CD4-positive, alpha-beta T cell treated with Interleukin-17A for 1 hour (primary cell): Measurements from ENCODE around the gene NT5M.
"Not testable (repeated sequence)": the region's sequence is repeated elsewhere in the genome, so short reads cannot be mapped to it uniquely, and the experiment has no call there.

Experiments
- DNase-seq: peaks from one replicate; pipeline ENCODE4 v3.0.0-alpha.2; 2020

The NT5M gene

DNA sequence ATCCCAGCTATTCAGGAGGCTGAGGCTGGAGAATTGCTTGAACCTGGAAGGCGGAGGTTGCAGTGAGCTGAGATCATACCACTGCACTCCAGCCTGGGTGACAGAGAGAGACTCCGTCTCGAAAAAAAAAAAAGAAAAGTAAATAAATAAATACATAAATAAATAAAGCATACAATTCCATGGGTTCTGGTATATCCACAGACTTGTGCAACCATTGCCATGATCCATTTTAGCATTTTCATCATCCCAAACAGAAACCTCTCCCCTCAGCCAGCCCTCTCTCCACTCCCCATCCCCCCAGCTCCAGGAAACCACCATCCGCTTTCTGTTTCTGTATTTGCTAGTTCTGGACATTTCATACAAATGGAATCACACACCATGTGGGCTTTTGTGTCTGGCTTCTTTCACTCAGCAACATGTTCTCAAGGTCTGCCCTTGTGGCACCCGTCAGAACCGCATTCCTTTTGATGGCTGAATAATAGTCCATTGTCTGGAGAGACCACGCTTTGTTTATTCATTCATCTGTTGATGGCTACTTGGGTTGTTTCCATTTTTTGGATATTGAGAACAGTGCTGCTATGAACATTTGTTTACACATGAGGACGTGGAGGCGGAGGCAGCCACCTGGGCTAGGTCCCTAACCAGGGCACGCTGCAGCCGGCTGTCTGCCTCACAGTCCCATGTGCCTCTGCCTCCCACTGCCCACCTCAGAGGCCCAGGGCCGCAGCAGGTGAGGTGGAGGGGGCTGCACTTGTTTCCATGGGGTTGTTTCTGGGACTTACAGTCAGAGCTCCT lies 76.2 kb downstream of the NT5M start:
- DNase-seq, result no peak

DNA sequence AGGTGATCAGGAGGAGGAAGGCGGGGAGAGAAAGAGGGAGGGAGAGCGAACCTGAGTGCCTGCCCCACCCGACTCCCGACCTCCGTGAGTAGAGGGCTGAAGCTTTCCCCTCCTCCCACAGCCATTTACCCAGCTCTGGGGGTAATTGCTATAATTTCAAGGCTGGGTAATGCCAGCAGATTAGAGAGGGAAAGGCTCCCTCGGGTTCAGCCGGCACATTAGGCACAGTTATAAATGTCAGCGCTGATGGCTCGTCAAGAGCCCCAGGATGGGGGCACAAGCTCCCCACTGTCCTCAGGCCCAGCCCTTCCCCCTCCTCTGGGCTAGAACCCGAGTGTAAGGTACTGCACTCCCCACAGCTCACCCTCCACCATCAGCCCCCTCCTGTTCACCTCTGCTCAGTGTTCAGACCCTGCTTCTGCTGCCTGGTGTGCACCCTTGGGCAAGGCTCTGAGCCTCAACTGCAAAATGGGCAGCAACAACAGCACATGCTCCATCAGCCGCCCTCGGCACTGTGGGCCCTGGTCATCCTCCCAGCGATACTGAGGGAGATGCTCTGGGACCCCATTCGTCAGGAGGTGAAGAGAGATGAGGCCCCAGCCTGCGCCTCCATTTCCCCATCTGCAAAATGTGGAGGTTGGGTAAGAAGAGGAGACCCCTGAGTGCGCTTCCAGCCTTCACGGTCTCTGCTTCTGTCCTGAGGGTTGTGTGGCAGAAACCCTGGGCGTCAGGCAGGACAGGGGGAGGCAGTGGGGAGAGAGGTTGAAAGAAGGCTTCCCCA lies 77.2 kb downstream of the NT5M start:
- DNase-seq, result no peak

DNA sequence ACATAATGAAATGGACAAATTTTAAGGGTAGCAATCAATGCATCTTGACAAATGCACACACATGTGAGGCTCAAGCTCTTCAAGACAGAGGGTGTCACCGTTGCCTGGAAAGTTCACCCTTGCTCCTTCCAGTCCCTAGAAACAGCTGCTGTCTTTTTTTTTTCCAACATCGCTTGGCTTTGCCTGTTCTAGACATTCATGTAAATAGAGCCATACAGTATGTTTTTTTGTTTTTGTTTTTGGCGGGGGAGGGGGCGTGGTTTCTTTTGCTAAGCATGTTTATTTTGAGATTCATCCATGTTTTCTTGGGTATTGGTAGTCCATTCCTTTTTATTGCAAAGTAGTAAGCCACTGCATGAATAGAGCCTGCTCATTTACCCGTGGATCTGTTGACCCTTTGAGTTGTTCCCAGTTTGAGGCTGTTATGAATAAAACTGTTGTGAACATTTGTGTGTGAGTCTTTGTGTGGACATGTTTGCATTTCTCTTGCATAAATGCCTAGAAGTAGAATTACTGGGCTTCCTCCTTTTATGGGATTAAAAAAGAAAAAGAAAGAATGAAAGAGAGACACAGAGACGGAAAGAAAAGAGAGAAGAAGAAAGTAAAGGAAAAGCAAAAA lies 78.4 kb downstream of the NT5M start:
- no peak for DNase-seq

DNA sequence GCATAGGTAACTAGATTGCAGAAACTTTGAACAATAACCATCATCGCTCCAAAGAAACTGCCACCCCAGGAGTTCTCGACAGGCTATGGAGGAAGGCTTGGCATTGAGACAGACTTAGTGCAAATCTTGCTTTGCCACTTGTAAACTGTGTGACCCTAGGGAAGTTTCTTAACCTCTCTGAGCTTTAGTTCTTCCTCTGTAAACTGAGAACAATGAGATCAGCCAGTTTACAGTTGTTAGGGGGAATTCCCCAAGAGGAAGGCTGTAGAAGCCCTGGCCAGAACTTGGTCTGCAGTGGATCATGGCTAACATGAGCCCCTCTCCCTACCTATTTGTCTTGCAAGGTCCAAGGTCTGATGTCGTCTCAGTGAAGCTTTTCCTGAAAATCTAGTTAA lies 78.9 kb downstream of the NT5M start:
- DNase-seq, result no peak

DNA sequence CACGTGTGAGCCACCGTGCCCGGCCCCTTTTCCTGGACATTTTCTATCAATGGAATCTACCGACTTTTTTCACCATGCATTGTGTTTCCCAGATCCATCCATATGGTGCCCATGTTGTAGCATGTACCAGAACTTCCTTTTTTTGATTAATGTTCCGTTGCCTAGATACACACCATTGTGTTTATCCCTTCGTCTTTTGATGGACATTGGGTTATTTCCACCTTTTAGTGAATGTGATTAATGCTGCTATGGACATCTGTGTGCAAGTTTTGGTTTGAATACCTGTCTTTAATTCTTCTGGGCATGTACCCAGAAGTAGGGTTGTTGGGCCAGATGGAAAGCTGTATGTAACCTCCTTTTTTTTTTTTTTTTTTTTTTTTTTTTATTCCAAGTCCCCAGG lies 79.8 kb downstream of the NT5M start:
- DNase-seq, result no peak

DNA sequence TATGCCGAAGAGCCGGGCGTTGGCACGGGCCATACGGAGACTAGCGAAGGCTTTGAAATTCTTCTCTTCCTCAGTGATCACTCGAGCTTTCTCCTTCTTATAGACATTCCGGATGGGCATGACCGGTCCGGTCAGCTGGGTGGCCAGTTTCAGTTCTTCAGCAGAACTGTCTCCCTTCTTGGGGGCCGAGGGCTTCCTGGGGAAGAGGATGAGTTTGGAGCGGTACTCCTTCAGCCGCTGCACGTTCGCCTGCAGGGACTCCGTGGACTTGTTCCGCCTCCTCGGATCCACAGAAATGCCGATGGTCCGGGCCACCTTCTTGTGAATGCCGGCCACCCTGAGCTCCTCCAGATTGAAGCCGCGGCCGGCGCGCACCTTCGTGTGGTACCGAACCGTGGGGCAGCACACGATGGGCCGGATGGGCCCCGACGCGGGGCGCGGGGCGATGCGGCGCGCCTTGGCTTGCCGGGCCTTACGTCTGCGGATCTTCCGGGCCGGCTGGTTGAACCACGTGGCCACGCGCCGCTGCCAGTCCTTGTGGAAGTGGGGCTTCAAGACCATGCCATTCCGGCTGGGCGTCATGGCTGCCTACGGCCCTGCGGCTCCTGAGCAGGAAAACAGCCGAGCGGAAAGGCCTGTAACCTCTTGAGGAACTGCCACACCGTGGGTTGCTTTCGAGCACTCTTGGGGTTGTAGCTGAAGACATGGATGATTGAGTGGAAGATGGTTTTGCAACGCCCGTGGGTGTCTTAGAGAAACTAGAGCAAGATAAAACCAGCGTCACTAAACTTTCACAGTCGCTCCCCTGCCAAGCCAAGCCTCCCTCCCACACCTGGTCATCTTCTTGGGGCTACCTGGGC lies 80.5 kb downstream of the NT5M start:
- not testable (repeated sequence) for DNase-seq

DNA sequence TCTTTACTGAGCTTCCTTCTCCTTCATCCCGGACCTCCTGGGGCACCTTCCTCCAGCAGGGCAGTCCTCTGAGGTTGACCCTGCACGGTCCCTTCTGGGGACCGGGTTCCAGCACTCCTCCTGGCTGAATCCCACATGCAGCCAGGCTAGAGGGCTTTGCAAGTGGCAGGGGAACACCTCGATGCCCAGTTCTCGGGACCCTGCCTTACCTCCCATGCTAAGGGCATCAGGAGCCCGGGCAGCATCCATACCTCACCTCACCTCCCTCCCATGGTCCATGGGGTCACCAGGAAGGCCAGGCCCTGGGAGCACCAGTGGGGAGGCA lies 81.1 kb downstream of the NT5M start:
- DNase-seq, result no peak

DNA sequence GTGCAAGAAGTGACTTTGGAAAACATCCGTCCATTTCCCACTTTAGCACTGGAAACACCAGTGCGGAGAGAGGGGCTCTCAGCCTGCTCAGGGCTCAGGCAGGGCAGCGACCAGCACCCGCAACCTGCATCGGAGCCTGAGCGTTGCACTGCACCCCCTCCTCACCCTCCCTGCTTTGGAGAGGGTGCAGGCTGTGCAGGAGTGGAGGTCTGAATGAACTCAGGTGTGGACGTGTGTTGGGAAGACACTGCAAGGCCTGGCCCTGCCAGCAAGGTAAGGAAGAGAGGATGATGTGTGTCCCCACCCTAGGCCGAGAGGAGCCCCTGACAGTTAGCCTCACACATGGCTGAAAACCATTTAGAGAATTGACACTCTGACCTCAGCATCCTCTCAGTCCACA lies 81.8 kb downstream of the NT5M start:
- no peak for DNase-seq

DNA sequence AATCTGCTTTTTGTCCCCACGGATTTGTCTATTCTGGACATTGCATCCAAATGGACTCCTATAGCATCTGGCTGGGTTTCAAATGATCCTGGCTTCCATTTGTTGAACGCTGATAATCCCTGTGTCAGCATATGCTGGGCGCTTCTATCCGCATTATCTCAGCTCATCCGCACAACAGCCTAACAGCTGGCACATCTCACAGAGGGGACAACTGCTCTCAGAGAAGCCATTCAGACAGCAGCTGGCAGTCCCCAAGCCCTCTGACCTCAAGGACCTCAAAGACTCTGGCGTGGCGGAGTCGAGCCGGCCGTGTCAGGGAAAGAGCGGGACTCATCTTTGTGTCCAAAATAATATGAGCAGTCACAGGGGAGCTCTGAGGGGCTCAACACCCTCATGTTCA lies 82.3 kb downstream of the NT5M start:
- no peak for DNase-seq

DNA sequence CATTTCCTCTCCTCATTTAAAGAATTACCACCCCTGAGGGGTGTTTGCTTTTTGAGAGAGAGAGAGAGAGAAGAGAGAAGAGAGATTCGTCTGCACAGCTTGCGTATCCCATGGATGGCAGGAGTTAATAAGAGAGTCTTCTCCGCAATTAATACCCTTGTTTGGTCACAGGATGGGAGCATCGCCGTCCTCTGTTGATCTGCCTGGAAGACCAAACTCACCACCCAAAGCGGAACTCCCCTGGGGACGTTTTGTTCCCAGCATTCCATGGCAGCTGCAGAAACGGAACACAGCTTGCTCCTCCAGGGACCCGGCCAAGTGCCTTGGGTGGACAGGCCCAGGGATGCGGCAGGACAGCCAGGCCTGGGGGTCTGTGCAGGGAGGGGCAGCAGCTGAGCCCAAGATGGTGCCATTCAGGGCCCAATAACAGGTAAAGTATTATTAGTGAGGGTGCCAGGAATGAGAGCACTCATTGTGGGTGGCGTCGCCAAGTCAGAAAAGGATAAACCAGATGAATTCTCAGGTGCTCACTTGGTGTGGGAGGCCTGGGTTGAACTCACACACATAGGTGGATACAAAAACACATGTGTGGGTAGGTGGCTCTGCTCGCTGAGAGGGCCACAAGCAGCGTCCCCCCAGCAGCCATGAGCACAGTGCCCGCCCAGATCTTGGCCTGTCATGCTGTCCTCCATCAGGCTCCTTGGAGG lies 83.1 kb downstream of the NT5M start:
- no peak for DNase-seq

DNA sequence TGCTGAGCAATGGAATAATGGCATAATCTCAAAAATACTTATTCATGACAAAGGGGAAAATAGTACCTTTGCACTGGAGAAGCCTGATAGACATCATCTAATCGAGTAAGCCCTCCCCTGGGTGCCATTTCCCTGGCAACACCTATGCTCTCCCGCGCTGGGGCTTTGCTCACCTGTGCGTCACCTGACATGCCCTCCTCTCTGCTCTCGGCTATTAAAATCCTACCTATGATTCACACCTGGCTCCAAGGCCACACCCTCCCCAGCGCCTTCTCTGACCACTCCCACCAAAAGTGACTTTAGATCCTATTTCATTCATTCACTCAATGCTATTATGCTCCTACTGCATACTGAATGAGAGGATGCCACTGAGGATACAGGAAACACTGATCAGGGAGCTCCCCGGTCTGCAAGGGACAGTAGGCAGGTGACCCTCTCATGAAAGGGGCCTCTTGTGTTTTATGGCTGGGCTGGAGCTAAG lies 83.9 kb downstream of the NT5M start:
- no peak for DNase-seq

DNA sequence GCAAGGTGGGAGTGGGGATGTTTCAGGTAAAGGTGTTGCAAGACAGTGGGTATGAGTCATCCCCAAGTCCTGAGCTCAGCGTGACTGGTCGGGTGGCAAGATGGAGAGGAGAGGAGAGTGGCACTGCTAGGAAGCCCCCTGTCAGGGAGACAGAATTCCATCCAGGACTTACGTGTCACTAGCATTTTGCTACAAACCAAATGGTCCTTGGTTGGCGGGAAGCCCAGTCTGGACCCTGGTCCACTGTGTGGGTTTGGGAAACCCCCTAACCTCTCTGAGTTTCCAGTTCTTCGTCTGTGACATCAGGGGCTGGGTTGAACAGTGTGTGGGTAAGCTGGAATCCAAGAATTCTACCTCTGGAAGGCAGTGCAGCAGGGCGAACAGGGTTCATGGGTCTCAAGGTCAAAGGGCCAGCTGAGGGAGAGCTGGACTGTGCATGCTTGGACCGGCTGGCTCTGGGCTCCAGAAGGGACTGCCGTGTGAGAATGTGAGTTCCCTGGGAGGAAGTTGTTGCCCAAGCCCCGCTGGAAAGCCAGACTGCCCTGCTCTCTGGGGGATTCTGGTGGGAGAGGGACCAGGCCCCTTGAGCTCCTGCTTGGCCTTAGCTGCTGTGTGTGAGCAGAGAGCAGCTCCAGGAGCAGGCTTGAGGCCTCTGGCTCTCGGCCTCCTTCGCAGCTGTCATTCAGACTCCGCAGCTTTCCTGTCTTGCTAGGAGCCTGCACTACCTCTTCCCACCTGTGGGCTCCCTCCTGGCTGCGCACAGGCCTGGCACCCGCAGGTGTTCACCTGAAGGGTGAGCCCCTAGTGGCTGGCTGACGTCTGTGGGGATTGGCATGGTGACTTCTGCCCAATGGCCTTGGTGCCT lies 84.6 kb downstream of the NT5M start:
- DNase-seq, result no peak

DNA sequence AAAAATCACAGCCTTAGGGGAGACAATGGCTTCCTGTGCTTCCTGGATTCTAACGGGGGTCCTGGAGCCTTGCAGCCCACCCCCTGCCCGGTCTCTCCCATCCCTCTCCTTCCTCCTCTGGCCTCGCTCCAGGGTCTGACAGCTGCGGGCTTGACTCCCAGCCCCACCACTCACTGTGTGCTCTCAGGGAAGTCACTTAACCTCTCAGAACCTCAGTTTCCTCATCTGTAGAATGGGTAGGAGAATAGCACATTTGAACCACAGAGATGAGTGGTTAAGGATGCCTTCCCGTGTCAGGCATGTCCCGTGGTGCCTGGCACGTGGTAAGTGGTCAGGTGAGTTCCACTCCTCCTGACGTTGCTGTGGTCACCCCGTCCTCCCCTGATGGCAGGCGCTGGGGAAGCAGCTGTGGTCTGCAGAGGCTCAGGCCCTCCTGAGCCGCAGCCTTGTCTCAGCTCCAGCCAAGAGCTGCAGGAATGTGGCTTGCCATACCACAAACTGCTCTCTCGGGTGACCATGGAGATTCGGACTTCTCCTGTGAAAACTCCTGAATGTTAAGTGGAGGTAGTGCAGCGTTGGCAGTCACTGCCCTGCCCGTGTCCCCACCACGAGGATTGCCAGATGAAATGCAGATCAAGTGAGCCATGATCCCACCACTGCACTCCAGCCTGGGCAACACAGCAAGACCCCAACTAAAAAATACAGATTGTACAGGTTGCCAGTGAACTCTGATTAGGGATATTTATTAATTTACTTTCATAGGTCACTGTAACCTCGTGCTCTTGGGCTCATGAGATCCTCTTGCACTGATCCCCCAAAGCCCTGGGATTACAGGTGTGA lies 85.7 kb downstream of the NT5M start:
- DNase-seq, result no peak

DNA sequence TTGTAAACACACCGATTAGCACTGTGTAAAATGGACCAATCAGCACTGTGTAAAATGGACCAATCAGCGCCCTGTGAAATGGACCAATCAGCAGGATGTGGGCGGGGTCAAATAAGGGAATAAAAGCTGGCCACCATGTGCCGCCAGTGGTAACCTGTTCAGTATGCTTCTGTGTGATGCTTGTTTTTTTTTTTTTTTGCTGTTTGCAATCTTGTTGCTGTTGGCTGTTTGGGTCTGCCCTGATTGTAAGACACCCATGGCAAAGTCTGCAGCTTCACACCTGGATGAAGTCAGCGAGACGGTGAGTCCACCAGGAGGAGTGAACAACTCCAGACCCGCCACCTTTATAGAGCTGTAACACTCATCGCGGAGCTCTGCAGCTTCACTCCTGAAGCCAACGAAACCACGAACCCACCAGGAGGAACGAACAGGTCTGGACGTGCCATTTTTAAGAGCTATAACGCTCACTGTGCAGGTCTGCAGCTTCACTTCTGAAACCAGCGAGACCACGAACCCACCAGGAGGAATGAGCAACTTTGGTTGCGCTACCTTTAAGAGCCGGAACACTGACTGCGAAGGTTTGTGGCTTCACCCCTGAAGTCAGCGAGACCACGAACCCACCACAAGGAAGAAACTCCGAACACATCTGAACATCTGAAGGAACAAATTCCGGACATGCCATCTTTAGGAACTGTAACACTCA lies 88.6 kb downstream of the NT5M start:
- DNase-seq, result peak; percentile 90

DNA sequence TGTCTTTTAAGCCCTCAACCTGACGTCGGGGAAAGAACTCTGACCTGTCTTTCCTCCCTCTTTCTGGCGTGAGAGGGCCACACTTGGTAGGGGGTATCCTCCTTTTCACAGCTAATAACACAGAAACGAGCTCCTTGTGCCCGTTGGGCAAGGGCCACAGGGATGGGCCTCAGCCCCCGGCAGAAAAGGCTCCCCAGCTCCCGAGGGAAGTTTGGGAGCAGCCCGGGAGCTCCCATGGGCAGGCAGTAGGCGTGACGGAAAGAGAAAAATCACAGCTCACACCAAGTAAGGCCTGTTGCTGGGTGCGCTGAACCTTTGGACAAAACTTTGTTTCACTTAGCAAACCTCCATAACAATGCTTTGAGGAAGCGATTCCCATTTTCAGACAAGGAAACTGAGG lies 90.8 kb downstream of the NT5M start:
- no peak for DNase-seq

DNA sequence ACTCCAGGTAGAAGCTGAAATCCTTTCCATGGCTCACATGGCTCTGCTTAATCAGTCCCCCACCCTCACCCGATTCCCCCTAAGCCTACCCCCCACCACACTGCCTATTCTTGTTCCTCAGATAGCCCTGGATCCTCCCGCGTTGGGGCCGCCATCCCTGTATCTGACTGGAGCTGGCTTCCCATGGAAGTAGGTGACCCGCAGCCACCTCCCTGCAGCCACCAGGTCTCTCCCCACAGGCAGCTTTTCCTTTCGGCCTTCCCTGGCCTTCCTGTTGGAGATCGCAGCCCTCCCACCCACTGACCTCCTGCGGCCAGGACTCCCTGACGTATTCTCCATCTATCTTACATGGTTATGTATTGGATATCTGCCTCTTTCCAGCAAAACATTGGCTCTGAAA lies 91.3 kb downstream of the NT5M start:
- DNase-seq, result no peak

DNA sequence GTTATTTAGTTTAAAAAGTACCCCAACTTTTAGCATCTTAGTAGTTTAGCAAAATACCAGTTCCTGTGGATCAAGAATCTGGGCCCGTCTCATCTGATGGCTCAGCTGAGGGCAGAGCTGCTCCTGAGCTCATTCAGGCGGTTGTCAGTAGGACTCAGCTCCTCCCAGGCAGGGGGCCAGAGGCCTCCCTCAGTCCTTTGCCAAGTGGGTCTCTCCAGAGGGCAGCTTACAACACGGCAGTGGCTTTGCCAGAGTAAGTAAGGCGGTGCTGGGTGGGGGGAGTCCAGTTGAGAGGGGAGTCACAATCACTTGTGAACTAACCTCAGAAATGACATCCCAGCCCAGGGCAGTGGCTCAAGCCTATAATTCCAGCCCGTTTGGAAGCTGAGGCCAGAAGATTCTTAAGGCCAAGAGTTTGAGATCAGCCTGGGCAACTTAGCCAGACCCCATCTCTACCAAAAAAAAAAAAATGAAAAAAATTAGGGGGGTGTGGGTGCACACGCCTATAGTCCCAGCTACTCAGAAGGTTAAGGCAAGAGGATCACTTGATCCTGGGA lies 92.2 kb downstream of the NT5M start:
- DNase-seq, result no peak

DNA sequence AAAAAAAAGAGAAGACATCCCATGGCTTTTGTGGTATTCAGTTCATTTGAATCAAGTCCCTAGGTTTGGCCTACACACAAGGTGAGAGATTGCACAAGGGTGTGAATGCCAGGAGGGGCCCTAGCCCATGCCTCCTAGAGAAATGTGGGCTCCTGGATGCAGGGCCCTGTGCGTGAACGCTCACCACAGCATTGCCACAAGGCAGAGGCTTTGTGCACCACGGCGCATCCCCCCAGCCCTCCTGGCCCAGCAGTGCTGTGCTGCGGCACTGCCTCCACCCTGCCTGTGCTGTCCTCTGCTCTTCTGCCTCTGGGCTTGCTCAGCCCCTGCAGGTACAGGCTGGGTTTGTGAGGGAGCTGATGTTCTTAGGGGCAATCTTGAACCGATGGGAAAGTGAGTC lies 92.7 kb downstream of the NT5M start:
- DNase-seq, result no peak
